ENCODE measurements around the gene MND1.

DNA sequence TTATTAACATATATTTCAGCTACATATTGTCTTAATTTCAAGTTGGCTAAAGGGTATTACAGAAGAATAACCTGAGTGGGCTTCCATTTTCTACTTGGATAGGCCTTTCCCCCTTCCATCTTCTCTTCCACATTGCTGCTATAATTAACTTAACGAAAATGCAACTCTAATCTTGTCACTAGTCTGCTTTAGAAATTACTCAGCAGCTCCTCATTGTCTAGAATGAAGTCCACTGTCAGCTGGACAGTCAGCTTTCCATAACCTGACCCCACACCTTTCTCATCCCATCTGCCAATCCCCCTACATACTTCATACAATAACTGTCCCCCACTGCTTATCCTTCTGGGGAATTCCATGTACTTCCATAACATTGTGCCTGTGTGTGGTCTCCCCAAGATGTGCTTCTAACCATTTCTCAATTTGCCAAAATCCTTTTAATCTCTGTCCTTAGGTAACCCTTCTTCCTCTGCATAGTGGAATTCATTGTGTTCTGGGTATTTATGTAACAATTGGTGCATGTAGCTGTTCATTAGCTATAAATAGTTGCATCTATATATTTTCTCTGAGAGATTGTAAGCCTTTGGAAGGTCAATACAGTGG, 4.8 kb downstream of the MND1 start:
- TF ChIP-seq POLR2A (IDR thresholded peaks at IDR 0.05), result no peak
- TF ChIP-seq, protein P1, sequence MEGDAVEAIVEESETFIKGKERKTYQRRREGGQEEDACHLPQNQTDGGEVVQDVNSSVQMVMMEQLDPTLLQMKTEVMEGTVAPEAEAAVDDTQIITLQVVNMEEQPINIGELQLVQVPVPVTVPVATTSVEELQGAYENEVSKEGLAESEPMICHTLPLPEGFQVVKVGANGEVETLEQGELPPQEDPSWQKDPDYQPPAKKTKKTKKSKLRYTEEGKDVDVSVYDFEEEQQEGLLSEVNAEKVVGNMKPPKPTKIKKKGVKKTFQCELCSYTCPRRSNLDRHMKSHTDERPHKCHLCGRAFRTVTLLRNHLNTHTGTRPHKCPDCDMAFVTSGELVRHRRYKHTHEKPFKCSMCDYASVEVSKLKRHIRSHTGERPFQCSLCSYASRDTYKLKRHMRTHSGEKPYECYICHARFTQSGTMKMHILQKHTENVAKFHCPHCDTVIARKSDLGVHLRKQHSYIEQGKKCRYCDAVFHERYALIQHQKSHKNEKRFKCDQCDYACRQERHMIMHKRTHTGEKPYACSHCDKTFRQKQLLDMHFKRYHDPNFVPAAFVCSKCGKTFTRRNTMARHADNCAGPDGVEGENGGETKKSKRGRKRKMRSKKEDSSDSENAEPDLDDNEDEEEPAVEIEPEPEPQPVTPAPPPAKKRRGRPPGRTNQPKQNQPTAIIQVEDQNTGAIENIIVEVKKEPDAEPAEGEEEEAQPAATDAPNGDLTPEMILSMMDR (IDR thresholded peaks at IDR 0.05), result no peak

All from right lobe of liver (tissue), 4 donors.